CD14-positive monocyte (primary cell): ENCODE results near the gene PIM3. TPM values are rescaled to one million over a fixed set of nuclear protein-coding genes. Genes with fewer than 3 reads are reported as not detected.

Source experiments
- DNase-seq, 3 donors: peaks; one replicate each; pipeline ENCODE4 v3.0.0-alpha.2; 2011 to 2022
- H2AFZ ChIP-seq: 2 replicates; pipeline ENCODE4 v1.6.0; 2012; ENCODE audit warnings: mild to moderate bottlenecking, low read depth, low read length, inconsistent platforms; ENCODE audit not compliant: insufficient read depth, poor library complexity, severe bottlenecking
- H3K27ac ChIP-seq, 2 donors: 1 replicate in 1 of 2; 2 replicates in 1 of 2; pipeline ENCODE4 v1.5.1; 2012 to 2013; ENCODE audit warnings: low read length in 2 of 2, control low read depth in 1 of 2, inconsistent platforms in 1 of 2, low read depth in 1 of 2, mild to moderate bottlenecking in 1 of 2
- H3K27me3 ChIP-seq, 2 donors: one replicate each; pipeline versions ENCODE4 v1.6.0 to v1.6.1; 2011 to 2013; ENCODE audit warnings: low read length in 2 of 2; ENCODE audit not compliant: control insufficient read depth in 2 of 2, insufficient read depth in 2 of 2
- H3K36me3 ChIP-seq, 2 donors: replicated peaks in 1 of 2; 1 replicate in 1 of 2; 2 replicates in 1 of 2; pipeline versions ENCODE4 v1.5.1 to v1.6.1; 2012 to 2013; ENCODE audit warnings: low read length in 2 of 2, control low read depth in 1 of 2, inconsistent platforms in 1 of 2, mild to moderate bottlenecking in 1 of 2; ENCODE audit not compliant: insufficient read depth in 2 of 2, control insufficient read depth in 1 of 2
- H3K4me1 ChIP-seq, 2 donors: 1 replicate in 1 of 2; 2 replicates in 1 of 2; pipeline versions ENCODE4 v1.5.1 to v1.6.1; 2012 to 2013; ENCODE audit warnings: low read length in 2 of 2, control low read depth in 1 of 2, inconsistent platforms in 1 of 2, mild to moderate bottlenecking in 1 of 2, moderate library complexity in 1 of 2; ENCODE audit not compliant: insufficient read depth in 2 of 2, control insufficient read depth in 1 of 2
- H3K4me2 ChIP-seq: replicated peaks from 2 replicates; pipeline ENCODE3; 2012; ENCODE audit warnings: low read length, moderate library complexity, mild to moderate bottlenecking; ENCODE audit not compliant: poor library complexity, severe bottlenecking; ENCODE audit errors: extremely low read depth
- H3K4me3 ChIP-seq, 3 experiments: fragments of 200-600 bp in 1 of 3; sonication (generic) in 1 of 3; replicated peaks in 1 of 3; 1 replicate in 2 of 3; 2 replicates in 1 of 3; pipeline ENCODE4 v1.5.1; 2011 to 2013; ENCODE audit warnings: low read length in 3 of 3, mild to moderate bottlenecking in 3 of 3, control low read depth in 2 of 3, low read depth in 2 of 3, inconsistent platforms in 1 of 3, moderate library complexity in 1 of 3
- H3K79me2 ChIP-seq: 2 replicates; pipeline ENCODE4 v1.6.0; 2012; ENCODE audit warnings: mild to moderate bottlenecking, control low read depth, inconsistent platforms, low read length, moderate library complexity; ENCODE audit not compliant: insufficient read depth
- H3K9ac ChIP-seq: 2 replicates; pipeline ENCODE4 v1.6.0; 2017; ENCODE audit warnings: low read length, mild to moderate bottlenecking; ENCODE audit not compliant: insufficient read depth, poor library complexity, severe bottlenecking
- H3K9me3 ChIP-seq, 2 donors: replicated peaks in 1 of 2; 1 replicate in 1 of 2; 2 replicates in 1 of 2; pipeline versions ENCODE4 v1.5.1 to v1.6.1; 2012 to 2013; ENCODE audit warnings: low read length in 2 of 2, control low read depth in 1 of 2; ENCODE audit not compliant: control insufficient read depth in 1 of 2, insufficient read depth in 1 of 2
- H4K20me1 ChIP-seq: 2 replicates; pipeline ENCODE4 v1.6.0; 2012; ENCODE audit warnings: mild to moderate bottlenecking, low read length, control low read depth, moderate library complexity; ENCODE audit not compliant: insufficient read depth
- H3K27ac Mint-ChIP-seq, 7 donors: one replicate each; pipeline ENCODE4 v1.8.0; 2020; ENCODE audit warnings: mild to moderate bottlenecking in 7 of 7, mixed read lengths in 7 of 7, moderate library complexity in 6 of 7, inconsistent platforms in 2 of 7
- H3K27me3 Mint-ChIP-seq, 3 donors: one replicate each; pipeline ENCODE4 v1.8.0; 2021 to 2022; ENCODE audit warnings: low read depth in 3 of 3, mild to moderate bottlenecking in 3 of 3, mixed read lengths in 3 of 3, moderate library complexity in 3 of 3, inconsistent platforms in 1 of 3
- H3K36me3 Mint-ChIP-seq, 2 donors: one replicate each; pipeline ENCODE4 v1.8.0; 2020; ENCODE audit warnings: mixed read lengths in 2 of 2, inconsistent platforms in 1 of 2, mild to moderate bottlenecking in 1 of 2
- H3K4me1 Mint-ChIP-seq: one replicate; pipeline ENCODE4 v1.8.0; 2020; ENCODE audit warnings: mild to moderate bottlenecking, mixed read lengths
- H3K4me3 Mint-ChIP-seq, 2 donors: one replicate each; pipeline ENCODE4 v1.8.0; 2020; ENCODE audit warnings: mild to moderate bottlenecking in 2 of 2, mixed read lengths in 2 of 2, moderate library complexity in 1 of 2
- H3K9me3 Mint-ChIP-seq, 7 donors: one replicate each; pipeline ENCODE4 v1.8.0; 2020 to 2022; ENCODE audit warnings: mixed read lengths in 7 of 7, mild to moderate bottlenecking in 6 of 7, moderate library complexity in 6 of 7, inconsistent platforms in 2 of 7
- CTCF ChIP-seq: fragments of 200-600 bp; IDR thresholded peaks from one replicate; pipeline ENCODE4 v1.8.0; 2022; ENCODE audit warnings: antibody characterized with exemption, mild to moderate bottlenecking
- WGBS: methylation state at CpG from one replicate; pipeline ENCODE4 v1.1.5; 2013; ENCODE audit warnings: missing lambda C conversion rate; ENCODE audit not compliant: insufficient coverage; 5-methylcytosine and 5-hydroxymethylcytosine counted together
- intact Hi-C, 2 donors: fragments of 100-400 bp; cut with micrococcal nuclease; formaldehyde crosslinking; loops; one replicate each; pipeline versions ENCODE4 v1.15.0 to v1.15.1; 2023
- polyA plus RNA-seq, 3 donors: library from polyadenylated mRNA; depleted of rRNA in 1 of 3; unstranded in 2 of 3; stranded (reverse) in 1 of 3; fragments of 300-500 nt in 2 of 3; fragments of >200 nt in 1 of 3; fragmentation: Illumina TruSeq in 2 of 3; gene quantifications; 1 replicate in 2 of 3; 2 replicates in 1 of 3; pipeline ENCODE4 v1.2.3, GENCODE V29; 2012 to 2021

Gene PIM3
- polyA plus RNA-seq, 3 donors: 38.8 to 135 (median 40.4) TPM

DNA sequence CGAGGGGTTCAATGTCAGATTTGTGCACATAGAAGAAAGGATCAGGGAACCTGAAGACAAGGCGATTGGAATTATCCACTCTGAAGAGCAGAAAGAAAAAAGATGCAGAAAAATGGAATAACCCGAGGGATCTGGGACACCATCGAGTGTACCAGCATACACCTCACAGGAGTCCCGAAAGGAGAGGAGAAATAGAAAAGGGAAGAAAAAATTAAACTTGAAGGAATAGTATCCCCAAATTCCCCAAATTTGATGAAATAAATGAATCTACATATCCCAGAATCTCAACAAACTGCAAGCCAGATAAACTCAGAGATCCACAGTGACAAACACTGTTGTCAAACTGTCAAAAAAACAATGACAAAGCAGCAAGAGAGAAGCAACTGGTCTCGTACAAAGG lies 30.6 kb downstream of the PIM3 start:
- no peak for TF ChIP-seq CTCF
- Mint-ChIP-seq H3K27me3 (peaks cover 10 to 23% (median 21%) of the 10 kb centered on the region in 3 donors), H3K4me3 (no peak overlapping the region), H3K9me3 (peaks cover 16 to 48% (median 41%) of the 10 kb centered on the region in 7 donors), H3K36me3 (peaks cover 0 to 5% of the 10 kb centered on the region in 2 donors), H3K4me1 (peaks cover 6% of the 10 kb centered on the region), H3K27ac (peak overlapping the region in 1 of 7 donors; percentile 23)
- Histone ChIP-seq H3K4me3 (no peak overlapping the region), H3K4me1 (no peaks in the 10 kb centered on the region), H2AFZ (no peak overlapping the region), H3K79me2 (no peaks in the 10 kb centered on the region), H3K9me3 (peaks cover 19 to 20% of the 10 kb centered on the region in 2 donors), H3K4me2 (no peak overlapping the region), H3K27me3 (peaks cover 4 to 6% of the 10 kb centered on the region in 2 donors), H4K20me1 (no peaks in the 10 kb centered on the region), H3K36me3 (no peaks in the 10 kb centered on the region), H3K9ac (no peak overlapping the region), H3K27ac (no peak overlapping the region)
- DNase-seq: no peak
- WGBS: 77% methylated on average over 2 of the region's 6 CpGs
- intact Hi-C loops: no loop called here

DNA sequence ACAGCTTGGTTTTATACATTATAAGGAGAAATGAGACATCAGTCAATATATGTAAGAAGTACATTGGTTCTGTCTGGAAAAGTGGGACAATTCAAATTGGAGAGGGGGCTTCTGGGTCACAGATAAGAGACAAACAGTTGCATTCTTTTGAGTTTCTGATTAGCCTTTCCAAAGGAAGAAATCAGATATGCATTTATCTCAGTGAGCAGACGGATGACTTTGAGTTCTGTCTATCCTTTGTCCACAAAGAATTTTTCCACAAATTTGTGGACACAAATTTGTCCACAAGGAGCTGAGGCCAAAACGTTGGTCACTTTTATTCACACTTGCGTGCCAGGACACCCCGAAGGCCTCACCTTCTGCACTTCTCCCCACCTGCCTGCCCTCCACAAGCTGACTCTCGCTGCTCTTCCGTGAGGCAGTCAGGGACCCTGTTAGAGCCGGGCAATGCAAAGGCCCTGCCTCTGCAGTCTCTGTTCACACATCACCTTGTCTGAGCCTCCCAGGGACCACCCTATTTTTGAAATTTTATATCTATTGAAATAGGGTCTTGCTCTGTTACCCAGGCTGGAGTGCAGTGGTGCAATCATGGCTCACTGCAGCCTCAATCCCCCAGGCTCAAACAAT lies 31.4 kb downstream of the PIM3 start:
- TF ChIP-seq CTCF: no peak
- H3K4me1 Mint-ChIP-seq: peaks cover 6% of the 10 kb centered on the region
- H3K36me3 ChIP-seq: no peaks in the 10 kb centered on the region
- no peak overlapping the region for H2AFZ ChIP-seq
- intact Hi-C loops: loop anchor here in 1 of 2 donors (2.0 kb wide), 1 partner anchor 61 kb away; no protein-coding TSS in a partner anchor
- no peaks in the 10 kb centered on the region for H3K27me3 ChIP-seq
- H3K36me3 Mint-ChIP-seq: peaks cover 0 to 5% of the 10 kb centered on the region in 2 donors
- H3K9me3 ChIP-seq: peaks cover 12 to 20% of the 10 kb centered on the region in 2 donors
- no peaks in the 10 kb centered on the region for H4K20me1 ChIP-seq
- no peak for DNase-seq
- H3K9ac ChIP-seq: no peak overlapping the region
- peaks cover 10 to 17% (median 14%) of the 10 kb centered on the region in 3 donors for H3K27me3 Mint-ChIP-seq
- H3K4me3 ChIP-seq: no peak overlapping the region
- H3K4me3 Mint-ChIP-seq: peak overlapping the region in 1 of 2 donors; percentile 39
- no peaks in the 10 kb centered on the region for H3K4me1 ChIP-seq
- no peak overlapping the region for H3K4me2 ChIP-seq
- no peak overlapping the region for H3K27ac Mint-ChIP-seq
- no peak overlapping the region for H3K27ac ChIP-seq
- peaks cover 13 to 40% (median 34%) of the 10 kb centered on the region in 7 donors for H3K9me3 Mint-ChIP-seq
- 94% methylated on average over 4 of the region's 7 CpGs for WGBS
- no peaks in the 10 kb centered on the region for H3K79me2 ChIP-seq
